MG63 (cell line): Measurements from ENCODE around the gene CRYGN. TPM values are rescaled to one million over a fixed set of nuclear protein-coding genes. Genes with fewer than 3 reads are reported as not detected.
A peak's percentile ranks its signal among the peaks of the same experiment; 100 is the strongest.

Experiments
- DNase-seq: peaks from one replicate; pipeline ENCODE4 v3.0.0-alpha.2; 2020
- H3K27me3 ChIP-seq: fragments of 250-450 bp; sonication (Bioruptor Pico); 2 replicates; pipeline ENCODE4 v1.5.1; 2020; ENCODE audit warnings: mild to moderate bottlenecking, moderate library complexity
- H3K36me3 ChIP-seq: fragments of 250-450 bp; sonication (Bioruptor Pico); 2 replicates; pipeline ENCODE4 v1.5.1; 2020; ENCODE audit warnings: mild to moderate bottlenecking, moderate library complexity
- H3K4me3 ChIP-seq: fragments of 250-450 bp; sonication (Bioruptor Pico); 2 replicates; pipeline ENCODE4 v1.5.1; 2020; ENCODE audit warnings: mild to moderate bottlenecking, moderate library complexity
- H3K9me3 ChIP-seq: fragments of 250-450 bp; sonication (Bioruptor Pico); 2 replicates; pipeline ENCODE4 v1.5.1; 2020; ENCODE audit warnings: mild to moderate bottlenecking, moderate library complexity
- total RNA-seq: library from RNA; depleted of rRNA; stranded (reverse); fragments of >200 nt; shearing (Covaris generic); gene quantifications from 2 replicates; pipeline ENCODE4 v1.2.3, GENCODE V29; 2014; ENCODE audit warnings: low replicate concordance

The CRYGN gene
- total RNA-seq, 1 experiment from 2014 or later, result not detected

- no peaks in the 10 kb centered on the region for H3K27me3 ChIP-seq
Observed at GRCh38 chr7:151423936-151424335, 16.0 kb downstream of the CRYGN start.

GRCh38 chr7:151423226-151423625, 16.7 kb downstream of the CRYGN start:
- Histone ChIP-seq H3K36me3 (no peaks in the 10 kb centered on the region), H3K9me3 (peaks cover 8% of the 10 kb centered on the region; the same call in 1 of the 2 replicates), H3K4me3 (no peak overlapping the region), H3K27me3 (no peaks in the 10 kb centered on the region)
- DNase-seq, result no peak

More at GRCh38 chr7:151423936-151424335, 16.0 kb downstream of the CRYGN start:
- no peaks in the 10 kb centered on the region for H3K36me3 ChIP-seq
- no peak for DNase-seq
- no peak overlapping the region for H3K4me3 ChIP-seq
- H3K9me3 ChIP-seq, result peaks cover 8% of the 10 kb centered on the region; the same call in 1 of the 2 replicates

GRCh38 chr7:151422212-151422611, 17.7 kb downstream of the CRYGN start:
- no peak for DNase-seq
- H3K9me3 ChIP-seq, result peaks cover 8% of the 10 kb centered on the region; the same call in 1 of the 2 replicates
- H3K36me3 ChIP-seq, result no peaks in the 10 kb centered on the region
- H3K4me3 ChIP-seq, result no peak overlapping the region
- H3K27me3 ChIP-seq, result no peaks in the 10 kb centered on the region

GRCh38 chr7:151420144-151420543, 19.8 kb downstream of the CRYGN start:
- peaks cover 8% of the 10 kb centered on the region; the same call in 1 of the 2 replicates for H3K9me3 ChIP-seq
- H3K27me3 ChIP-seq, result no peaks in the 10 kb centered on the region
- no peak for DNase-seq
- H3K4me3 ChIP-seq, result no peak overlapping the region
- no peaks in the 10 kb centered on the region for H3K36me3 ChIP-seq

- no peak for DNase-seq
- Histone ChIP-seq H3K36me3 (no peaks in the 10 kb centered on the region), H3K9me3 (0 out of 2 replicates have a peak, but pooled peaks cover 4% of the 10 kb centered on the region), H3K4me3 (no peak overlapping the region), H3K27me3 (no peaks in the 10 kb centered on the region)
Observed at GRCh38 chr7:151416941-151417315, 23.0 kb downstream of the CRYGN start.

GRCh38 chr7:151416112-151416940, 23.6 kb downstream of the CRYGN start:
- H3K4me3 ChIP-seq, result no peak overlapping the region
- no peaks in the 10 kb centered on the region for H3K9me3 ChIP-seq
- DNase-seq, result no peak
- H3K36me3 ChIP-seq, result no peaks in the 10 kb centered on the region
- no peaks in the 10 kb centered on the region for H3K27me3 ChIP-seq

GRCh38 chr7:151415375-151416105, 24.4 kb downstream of the CRYGN start:
- no peaks in the 10 kb centered on the region for H3K27me3 ChIP-seq
- no peaks in the 10 kb centered on the region for H3K36me3 ChIP-seq
- no peak overlapping the region for H3K4me3 ChIP-seq
- DNase-seq, result peak; percentile 32
- H3K9me3 ChIP-seq, result no peaks in the 10 kb centered on the region

GRCh38 chr7:151413241-151413640, 26.7 kb downstream of the CRYGN start:
- no peaks in the 10 kb centered on the region for H3K36me3 ChIP-seq
- H3K27me3 ChIP-seq, result no peaks in the 10 kb centered on the region
- H3K4me3 ChIP-seq, result no peak overlapping the region
- no peak for DNase-seq
- no peaks in the 10 kb centered on the region for H3K9me3 ChIP-seq

GRCh38 chr7:151412318-151412717, 27.6 kb downstream of the CRYGN start:
- Histone ChIP-seq H3K4me3 (no peak overlapping the region), H3K36me3 (no peaks in the 10 kb centered on the region), H3K9me3 (no peaks in the 10 kb centered on the region), H3K27me3 (no peaks in the 10 kb centered on the region)
- DNase-seq, result no peak

GRCh38 chr7:151411551-151411950, 28.4 kb downstream of the CRYGN start:
- no peak overlapping the region for H3K4me3 ChIP-seq
- DNase-seq, result no peak
- H3K27me3 ChIP-seq, result no peaks in the 10 kb centered on the region
- H3K9me3 ChIP-seq, result no peaks in the 10 kb centered on the region
- no peaks in the 10 kb centered on the region for H3K36me3 ChIP-seq

GRCh38 chr7:151410405-151411390, 29.2 kb downstream of the CRYGN start:
- no peaks in the 10 kb centered on the region for H3K36me3 ChIP-seq
- H3K4me3 ChIP-seq, result no peak overlapping the region
- no peaks in the 10 kb centered on the region for H3K27me3 ChIP-seq
- no peak for DNase-seq
- no peaks in the 10 kb centered on the region for H3K9me3 ChIP-seq

- H3K4me3 ChIP-seq, result no peak within 1 kb of the TSS
- no peak for DNase-seq
- no peaks in the 10 kb centered on the region for H3K9me3 ChIP-seq
- H3K36me3 ChIP-seq, result no peaks in the 10 kb centered on the region
- H3K27me3 ChIP-seq, result no peaks in the 10 kb centered on the region
Observed at GRCh38 chr7:151409667-151410404, 30.1 kb downstream of the CRYGN start, which contains the start of gene WDR86. TSS of gene WDR86 (minus strand) at chr7:151410038. CDS start at chr7:151409589, 449 bp downstream.

- no peaks in the 10 kb centered on the region for H3K36me3 ChIP-seq
- H3K4me3 ChIP-seq, result no peak overlapping the region
- DNase-seq, result no peak
- no peaks in the 10 kb centered on the region for H3K27me3 ChIP-seq
- H3K9me3 ChIP-seq, result no peaks in the 10 kb centered on the region
Observed at GRCh38 chr7:151408839-151409666, 30.9 kb downstream of the CRYGN start.

- Histone ChIP-seq H3K27me3 (no peaks in the 10 kb centered on the region), H3K36me3 (no peaks in the 10 kb centered on the region), H3K9me3 (no peaks in the 10 kb centered on the region), H3K4me3 (no peak overlapping the region)
- DNase-seq, result no peak
Observed at GRCh38 chr7:151408498-151408838, 31.5 kb downstream of the CRYGN start.

- H3K27me3 ChIP-seq, result no peaks in the 10 kb centered on the region
- H3K4me3 ChIP-seq, result no peak overlapping the region
- H3K36me3 ChIP-seq, result no peaks in the 10 kb centered on the region
- H3K9me3 ChIP-seq, result no peaks in the 10 kb centered on the region
- no peak for DNase-seq
Observed at GRCh38 chr7:151406886-151407583, 32.9 kb downstream of the CRYGN start.
